ENCODE measurements around the gene ARMC7. TPM values are rescaled to one million over a fixed set of nuclear protein-coding genes. Genes with fewer than 3 reads are reported as not detected.

ARMC7 gene
- polyA plus RNA-seq, 1 donor (not counting 4 experiments of a cell fraction or from before 2014, with no cell fraction given): 4.2 TPM

- Histone ChIP-seq H3K27ac (ENCODE audit: control insufficient read depth, insufficient read depth, low read length) (no peak overlapping the region), H3K9me3 (ENCODE audit: control insufficient read depth, low read depth, low read length) (no peaks in the 10 kb centered on the region), H3K4me3 (ENCODE audit: control insufficient read depth in 2 of 3, extremely low read depth in 1 of 3, insufficient read depth in 2 of 3, low read depth in 1 of 3, low read length in 3 of 3) (no peak overlapping the region), H3K9ac (ENCODE audit: control insufficient read depth, extremely low read depth, insufficient read depth, low read length) (no peak overlapping the region), H3K36me3 (ENCODE audit: control insufficient read depth in 2 of 2, extremely low read depth in 1 of 2, insufficient read depth in 2 of 2, low read length in 2 of 2) (no peaks in the 10 kb centered on the region), H2AFZ (ENCODE audit: control insufficient read depth, low read length) (no peak overlapping the region), H3K9me1 (ENCODE audit: control insufficient read depth, extremely low read depth, insufficient read depth, low read length) (no peaks in the 10 kb centered on the region), H3K79me2 (ENCODE audit: control insufficient read depth, insufficient read depth, low read length) (no peaks in the 10 kb centered on the region), H3K27me3 (ENCODE audit: control insufficient read depth, extremely low read depth, insufficient read depth, low read length) (no peaks in the 10 kb centered on the region), H4K20me1 (ENCODE audit: control insufficient read depth, extremely low read depth, insufficient read depth, low read length) (no peaks in the 10 kb centered on the region), H3K4me1 (ENCODE audit: control insufficient read depth, extremely low read depth, insufficient read depth, low read length) (peaks cover 28% of the 10 kb centered on the region), H3K4me2 (ENCODE audit: control insufficient read depth, extremely low read depth, insufficient read depth, low read depth, low read length) (no peak overlapping the region)
- FAIRE-seq (no peak), DNase-seq (ENCODE audit: low read depth, low spot score) (no peak)
- TF ChIP-seq CTCF (optimal IDR thresholded peaks at IDR 0.05 in 1 of 3, IDR thresholded peaks at IDR 0.05 in 1 of 3, conservative IDR thresholded peaks at IDR 0.05 in 1 of 3; ENCODE audit: extremely low read depth in 1 of 3, insufficient read depth in 2 of 3, low read length in 3 of 3) (no peak), EZH2 (IDR thresholded peaks at IDR 0.05; ENCODE audit: low read length) (no peak)
- dilution Hi-C loops (cut with MboI; ENCODE audit: extremely low pct_ligation_motif_present, low sequenced_read_pairs): no loop called here
Observed at GRCh38 chr17:75082683-75083082, 27.1 kb upstream of the ARMC7 start.

- Histone ChIP-seq H3K36me3 (ENCODE audit: control insufficient read depth in 2 of 2, extremely low read depth in 1 of 2, insufficient read depth in 2 of 2, low read length in 2 of 2) (no peaks in the 10 kb centered on the region), H2AFZ (ENCODE audit: control insufficient read depth, low read length) (no peak overlapping the region), H4K20me1 (ENCODE audit: control insufficient read depth, extremely low read depth, insufficient read depth, low read length) (no peaks in the 10 kb centered on the region), H3K9ac (ENCODE audit: control insufficient read depth, extremely low read depth, insufficient read depth, low read length) (no peak overlapping the region), H3K9me1 (ENCODE audit: control insufficient read depth, extremely low read depth, insufficient read depth, low read length) (no peaks in the 10 kb centered on the region), H3K4me2 (ENCODE audit: control insufficient read depth, extremely low read depth, insufficient read depth, low read depth, low read length) (no peak overlapping the region), H3K27ac (ENCODE audit: control insufficient read depth, insufficient read depth, low read length) (no peak overlapping the region), H3K4me1 (ENCODE audit: control insufficient read depth, extremely low read depth, insufficient read depth, low read length) (peaks cover 25% of the 10 kb centered on the region), H3K4me3 (ENCODE audit: control insufficient read depth in 2 of 3, extremely low read depth in 1 of 3, insufficient read depth in 2 of 3, low read depth in 1 of 3, low read length in 3 of 3) (no peak overlapping the region), H3K79me2 (ENCODE audit: control insufficient read depth, insufficient read depth, low read length) (no peaks in the 10 kb centered on the region), H3K9me3 (ENCODE audit: control insufficient read depth, low read depth, low read length) (no peaks in the 10 kb centered on the region), H3K27me3 (ENCODE audit: control insufficient read depth, extremely low read depth, insufficient read depth, low read length) (no peaks in the 10 kb centered on the region)
- TF ChIP-seq CTCF (optimal IDR thresholded peaks at IDR 0.05 in 1 of 3, IDR thresholded peaks at IDR 0.05 in 1 of 3, conservative IDR thresholded peaks at IDR 0.05 in 1 of 3; ENCODE audit: extremely low read depth in 1 of 3, insufficient read depth in 2 of 3, low read length in 3 of 3) (no peak), EZH2 (IDR thresholded peaks at IDR 0.05; ENCODE audit: low read length) (no peak)
- no peak for DNase-seq (ENCODE audit: low read depth, low spot score)
- dilution Hi-C loops (cut with MboI; ENCODE audit: extremely low pct_ligation_motif_present, low sequenced_read_pairs): no loop called here
- FAIRE-seq: no peak
Observed at GRCh38 chr17:75084039-75084660, 25.6 kb upstream of the ARMC7 start.
